GM12874 (cell line): ENCODE results near the gene CASR.
A peak's percentile ranks its signal among the peaks of the same experiment; 100 is the strongest.

Experiments
- TF ChIP-seq, protein P1 (sequence below): IDR thresholded peaks from 2 replicates; pipeline ENCODE4 v1.5.1; 2011; ENCODE audit warnings: low read depth, mild to moderate bottlenecking, control low read depth, low read length, moderate library complexity; ENCODE audit not compliant: insufficient read depth

Gene CASR

GRCh38 chr3:122251428-122251827 is 68.0 kb downstream of the CASR start:
- TF ChIP-seq, protein P1, sequence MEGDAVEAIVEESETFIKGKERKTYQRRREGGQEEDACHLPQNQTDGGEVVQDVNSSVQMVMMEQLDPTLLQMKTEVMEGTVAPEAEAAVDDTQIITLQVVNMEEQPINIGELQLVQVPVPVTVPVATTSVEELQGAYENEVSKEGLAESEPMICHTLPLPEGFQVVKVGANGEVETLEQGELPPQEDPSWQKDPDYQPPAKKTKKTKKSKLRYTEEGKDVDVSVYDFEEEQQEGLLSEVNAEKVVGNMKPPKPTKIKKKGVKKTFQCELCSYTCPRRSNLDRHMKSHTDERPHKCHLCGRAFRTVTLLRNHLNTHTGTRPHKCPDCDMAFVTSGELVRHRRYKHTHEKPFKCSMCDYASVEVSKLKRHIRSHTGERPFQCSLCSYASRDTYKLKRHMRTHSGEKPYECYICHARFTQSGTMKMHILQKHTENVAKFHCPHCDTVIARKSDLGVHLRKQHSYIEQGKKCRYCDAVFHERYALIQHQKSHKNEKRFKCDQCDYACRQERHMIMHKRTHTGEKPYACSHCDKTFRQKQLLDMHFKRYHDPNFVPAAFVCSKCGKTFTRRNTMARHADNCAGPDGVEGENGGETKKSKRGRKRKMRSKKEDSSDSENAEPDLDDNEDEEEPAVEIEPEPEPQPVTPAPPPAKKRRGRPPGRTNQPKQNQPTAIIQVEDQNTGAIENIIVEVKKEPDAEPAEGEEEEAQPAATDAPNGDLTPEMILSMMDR: no peak

DNA sequence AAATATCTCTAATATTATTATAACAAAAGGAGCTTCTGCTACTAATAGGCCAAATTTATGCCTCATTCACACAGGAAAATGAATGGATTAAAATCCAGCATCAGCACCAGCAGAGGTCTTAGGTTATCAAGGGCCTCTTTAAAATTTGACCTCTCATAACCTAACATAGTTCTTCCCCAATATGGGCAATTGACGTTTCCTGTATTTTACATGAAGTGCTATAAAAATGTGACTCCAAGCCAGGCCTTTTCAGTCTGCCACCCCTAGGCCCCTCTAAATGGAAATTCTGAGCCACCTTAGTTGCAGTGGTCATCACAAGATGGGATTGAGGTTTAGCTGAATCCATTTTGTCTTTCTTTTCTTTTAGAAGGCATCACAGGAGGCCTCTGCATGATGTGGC is 70.1 kb downstream of the CASR start:
- TF ChIP-seq, protein P1: no peak

GRCh38 chr3:122255757-122256439 is 72.4 kb downstream of the CASR start:
- TF ChIP-seq, protein P1: no peak

GRCh38 chr3:122257644-122258364 is 74.3 kb downstream of the CASR start:
- TF ChIP-seq, protein P1: no peak

GRCh38 chr3:122258757-122259371 is 75.4 kb downstream of the CASR start:
- TF ChIP-seq, protein P1: peak; percentile 73

DNA sequence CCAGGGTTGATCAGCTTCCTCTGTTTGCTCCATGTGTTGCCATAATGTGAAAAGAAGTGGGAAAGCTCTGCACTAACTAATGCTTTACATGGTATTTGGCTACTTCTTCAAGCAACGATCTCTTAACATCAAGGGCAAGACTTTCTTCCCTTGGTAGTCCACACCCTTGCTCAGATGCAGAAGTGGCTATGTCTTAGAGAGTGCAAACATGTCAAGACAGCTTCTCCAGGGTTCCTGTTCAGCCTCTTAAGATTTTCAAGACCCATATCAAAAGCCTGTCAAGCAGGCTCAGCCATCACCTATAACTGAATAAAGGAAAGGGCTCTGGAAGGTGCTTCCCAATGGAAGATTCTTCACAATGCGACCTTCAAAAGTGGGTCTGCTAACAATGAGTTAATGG is 76.7 kb downstream of the CASR start:
- TF ChIP-seq, protein P1: no peak

DNA sequence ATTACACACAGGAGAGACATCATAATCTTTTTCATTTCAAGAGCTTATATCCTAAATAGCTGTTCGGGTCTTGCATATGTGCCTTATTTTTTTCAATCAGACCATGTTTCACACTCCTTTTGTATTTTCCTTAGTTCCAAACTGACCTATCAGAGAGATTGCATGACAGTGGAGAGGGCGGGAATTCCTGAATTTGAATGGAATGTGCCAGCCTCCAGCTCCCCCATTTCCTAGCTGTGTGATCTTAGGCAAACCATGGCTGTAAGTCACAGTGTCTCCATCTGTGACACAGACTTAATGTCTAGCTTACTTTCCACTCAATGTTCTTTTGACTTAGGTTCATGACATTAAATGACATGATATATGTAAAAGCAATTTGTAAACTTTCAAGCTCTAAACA is 79.6 kb downstream of the CASR start:
- TF ChIP-seq, protein P1: no peak
